HCT116 (cell line): Measurements from ENCODE around the gene STOX2.

ENCODE experiments used
- EZH2 ChIP-seq: fragments of 200-600 bp; sonication (generic); IDR thresholded peaks from 2 replicates; pipeline ENCODE4 v1.6.1; 2017; ENCODE audit warnings: antibody characterized with exemption, mixed run types
- EZH2phosphoT487 ChIP-seq: fragments of 200-600 bp; IDR thresholded peaks from 2 replicates; pipeline ENCODE4 v1.6.1; 2018; ENCODE audit warnings: antibody characterized with exemption, borderline replicate concordance
- FOSL1 ChIP-seq: IDR thresholded peaks from 2 replicates; pipeline ENCODE4 v1.6.1; 2012; ENCODE audit warnings: low read depth
- MAX ChIP-seq: IDR thresholded peaks from 2 replicates; pipeline ENCODE4 v1.6.1; 2012
- POLR2A ChIP-seq: IDR thresholded peaks from 2 replicates; pipeline ENCODE4 v1.7.0; 2011; ENCODE audit warnings: borderline replicate concordance; ENCODE audit not compliant: insufficient read depth, insufficient read length; ENCODE audit errors: extremely low read depth
- POLR2AphosphoS5 ChIP-seq: IDR thresholded peaks from 2 replicates; pipeline ENCODE4 v1.6.1; 2011; ENCODE audit warnings: mild to moderate bottlenecking, low read depth, low read length, moderate library complexity
- RAD21 ChIP-seq: IDR thresholded peaks from 2 replicates; pipeline ENCODE4 v1.6.1; 2012; ENCODE audit warnings: low read depth, mild to moderate bottlenecking
- SIN3A ChIP-seq: IDR thresholded peaks from 2 replicates; pipeline ENCODE4 v1.6.1; 2012; ENCODE audit warnings: low read depth
- TCF7L2 ChIP-seq: IDR thresholded peaks from 2 replicates; pipeline ENCODE4 v1.7.0; 2011; ENCODE audit warnings: borderline replicate concordance, inconsistent platforms; ENCODE audit not compliant: insufficient read depth, insufficient read length; ENCODE audit errors: extremely low read depth
- TF ChIP-seq, protein P1 (sequence below), 3 experiments: fragments of 200-600 bp in 1 of 3; sonication (generic) in 1 of 3; IDR thresholded peaks in 2 of 3; conservative IDR thresholded peaks in 1 of 3; 2 replicates each; pipeline ENCODE4 v1.5.1; 2012 to 2017; ENCODE audit warnings: low read depth in 2 of 3, low read length in 2 of 3, antibody characterized with exemption in 1 of 3, borderline replicate concordance in 1 of 3, control low read depth in 1 of 3, mild to moderate bottlenecking in 1 of 3, mixed read lengths in 1 of 3, mixed run types in 1 of 3, moderate library complexity in 1 of 3; ENCODE audit not compliant: insufficient read depth in 1 of 3
- TF ChIP-seq, protein P2 (sequence below): IDR thresholded peaks from 2 replicates; pipeline ENCODE4 v1.6.1; 2011; ENCODE audit warnings: mild to moderate bottlenecking, low read length, moderate library complexity; ENCODE audit not compliant: insufficient replicate concordance; ENCODE audit errors: extremely low read depth
- TF ChIP-seq, protein P3 (sequence below): IDR thresholded peaks from 2 replicates; pipeline ENCODE4 v1.6.1; 2012

DNA sequence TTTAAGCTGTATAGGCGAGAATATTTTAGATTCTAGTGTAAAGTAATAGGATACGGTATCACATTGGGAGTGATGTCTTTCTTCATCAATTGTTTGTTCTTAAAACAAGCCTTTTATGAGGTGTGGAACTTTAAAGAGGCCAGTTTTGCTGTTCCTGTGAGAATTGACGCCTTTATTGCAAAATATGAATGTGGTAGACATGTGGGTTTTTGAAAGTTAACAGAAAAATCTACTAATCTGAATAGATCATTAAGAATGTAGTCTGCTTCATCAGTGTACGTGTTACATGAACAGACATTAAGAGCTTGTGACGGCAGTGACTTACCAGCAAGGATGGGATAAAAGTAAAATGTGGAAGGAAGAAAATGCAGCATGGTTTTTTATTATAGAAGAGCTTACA, 63.8 kb downstream of the STOX2 start:
- TF ChIP-seq POLR2A (no peak), FOSL1 (no peak), SIN3A (no peak), MAX (no peak), POLR2AphosphoS5 (no peak), TCF7L2 (no peak), EZH2 (no peak), EZH2phosphoT487 (no peak), RAD21 (no peak)
- TF ChIP-seq, protein P1, sequence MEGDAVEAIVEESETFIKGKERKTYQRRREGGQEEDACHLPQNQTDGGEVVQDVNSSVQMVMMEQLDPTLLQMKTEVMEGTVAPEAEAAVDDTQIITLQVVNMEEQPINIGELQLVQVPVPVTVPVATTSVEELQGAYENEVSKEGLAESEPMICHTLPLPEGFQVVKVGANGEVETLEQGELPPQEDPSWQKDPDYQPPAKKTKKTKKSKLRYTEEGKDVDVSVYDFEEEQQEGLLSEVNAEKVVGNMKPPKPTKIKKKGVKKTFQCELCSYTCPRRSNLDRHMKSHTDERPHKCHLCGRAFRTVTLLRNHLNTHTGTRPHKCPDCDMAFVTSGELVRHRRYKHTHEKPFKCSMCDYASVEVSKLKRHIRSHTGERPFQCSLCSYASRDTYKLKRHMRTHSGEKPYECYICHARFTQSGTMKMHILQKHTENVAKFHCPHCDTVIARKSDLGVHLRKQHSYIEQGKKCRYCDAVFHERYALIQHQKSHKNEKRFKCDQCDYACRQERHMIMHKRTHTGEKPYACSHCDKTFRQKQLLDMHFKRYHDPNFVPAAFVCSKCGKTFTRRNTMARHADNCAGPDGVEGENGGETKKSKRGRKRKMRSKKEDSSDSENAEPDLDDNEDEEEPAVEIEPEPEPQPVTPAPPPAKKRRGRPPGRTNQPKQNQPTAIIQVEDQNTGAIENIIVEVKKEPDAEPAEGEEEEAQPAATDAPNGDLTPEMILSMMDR (IDR thresholded peaks at IDR 0.05 in 2 of 3, conservative IDR thresholded peaks at IDR 0.05 in 1 of 3; ENCODE audit: borderline replicate concordance in 1 of 3, insufficient read depth in 1 of 3, low read depth in 2 of 3, low read length in 2 of 3), result no peak
- TF ChIP-seq, protein P2, sequence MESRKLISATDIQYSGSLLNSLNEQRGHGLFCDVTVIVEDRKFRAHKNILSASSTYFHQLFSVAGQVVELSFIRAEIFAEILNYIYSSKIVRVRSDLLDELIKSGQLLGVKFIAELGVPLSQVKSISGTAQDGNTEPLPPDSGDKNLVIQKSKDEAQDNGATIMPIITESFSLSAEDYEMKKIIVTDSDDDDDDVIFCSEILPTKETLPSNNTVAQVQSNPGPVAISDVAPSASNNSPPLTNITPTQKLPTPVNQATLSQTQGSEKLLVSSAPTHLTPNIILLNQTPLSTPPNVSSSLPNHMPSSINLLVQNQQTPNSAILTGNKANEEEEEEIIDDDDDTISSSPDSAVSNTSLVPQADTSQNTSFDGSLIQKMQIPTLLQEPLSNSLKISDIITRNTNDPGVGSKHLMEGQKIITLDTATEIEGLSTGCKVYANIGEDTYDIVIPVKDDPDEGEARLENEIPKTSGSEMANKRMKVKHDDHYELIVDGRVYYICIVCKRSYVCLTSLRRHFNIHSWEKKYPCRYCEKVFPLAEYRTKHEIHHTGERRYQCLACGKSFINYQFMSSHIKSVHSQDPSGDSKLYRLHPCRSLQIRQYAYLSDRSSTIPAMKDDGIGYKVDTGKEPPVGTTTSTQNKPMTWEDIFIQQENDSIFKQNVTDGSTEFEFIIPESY, result no peak
- TF ChIP-seq, protein P3, sequence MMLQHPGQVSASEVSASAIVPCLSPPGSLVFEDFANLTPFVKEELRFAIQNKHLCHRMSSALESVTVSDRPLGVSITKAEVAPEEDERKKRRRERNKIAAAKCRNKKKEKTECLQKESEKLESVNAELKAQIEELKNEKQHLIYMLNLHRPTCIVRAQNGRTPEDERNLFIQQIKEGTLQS, result no peak
